ENCODE results near the gene ZNF239.

DNA sequence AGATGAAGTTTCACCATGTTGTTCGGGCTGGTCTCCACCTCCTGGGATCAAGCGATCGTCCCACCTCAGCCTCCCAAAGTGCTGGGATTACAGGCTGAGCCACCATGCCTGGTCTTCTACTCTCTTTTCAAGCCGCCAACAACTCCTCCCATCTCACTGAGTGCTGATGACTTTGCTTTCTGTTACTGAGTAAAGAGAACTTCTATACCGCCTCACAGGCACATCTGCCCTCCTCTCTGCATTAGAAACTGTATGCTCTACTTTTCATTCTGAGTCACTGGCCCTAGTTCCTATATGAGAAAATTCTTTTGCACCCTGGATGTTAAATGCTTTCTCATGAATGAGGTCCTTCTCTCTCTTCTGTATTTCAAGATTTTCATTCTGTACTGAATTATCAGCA lies 2.2 kb upstream of the ZNF239 start:
- TF ChIP-seq EZH2 (IDR thresholded peaks at IDR 0.05; ENCODE audit: borderline replicate concordance, low read length): no peak
- no peak for TF ChIP-seq CTCF (conservative IDR thresholded peaks at IDR 0.05 in 1 of 2, IDR thresholded peaks at IDR 0.05 in 1 of 2; ENCODE audit: extremely low read depth in 1 of 2, insufficient read depth in 1 of 2, low read depth in 1 of 2, low read length in 2 of 2)
